ENCODE measurements around the gene ZNF3.

Gene ZNF3

DNA sequence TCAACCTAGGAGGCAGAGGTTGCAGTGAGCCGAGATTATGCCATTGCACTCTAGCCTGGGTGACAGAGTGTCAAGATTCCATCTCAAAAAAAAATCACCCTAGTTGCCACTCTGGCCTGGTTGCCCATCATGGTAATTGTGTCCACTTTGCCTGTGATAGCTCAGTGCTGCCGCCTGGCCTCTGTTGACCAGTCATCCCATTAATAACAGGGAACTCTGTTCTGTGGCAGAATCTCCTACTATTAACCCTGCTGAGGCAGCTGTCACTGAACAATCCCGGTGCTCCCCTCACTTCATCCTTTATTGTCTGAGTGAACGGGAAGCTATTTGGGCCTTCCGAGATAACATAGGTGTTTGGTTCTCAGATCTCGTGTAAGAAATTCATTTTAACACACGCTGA, 14.6 kb downstream of the ZNF3 start:
- H3K27ac ChIP-seq (ENCODE audit: poor library complexity, severe bottlenecking), result no peak overlapping the region
- H3K36me3 ChIP-seq (ENCODE audit: low read depth), result peaks cover 62% of the 10 kb centered on the region
- H3K27me3 ChIP-seq (ENCODE audit: insufficient read depth, poor library complexity, severe bottlenecking), result no peaks in the 10 kb centered on the region
- DNase-seq (ENCODE audit: low spot score) (no peak), ATAC-seq (ENCODE audit: low read depth) (peak; percentile 21; the same call in 1 of the 3 replicates)
- no peak overlapping the region for H3K4me3 ChIP-seq (ENCODE audit: severe bottlenecking)
- H3K4me1 ChIP-seq (ENCODE audit: insufficient read depth, poor library complexity, severe bottlenecking), result no peaks in the 10 kb centered on the region
- peaks cover 18% of the 10 kb centered on the region for H3K9me3 ChIP-seq (ENCODE audit: severe bottlenecking)
- TF ChIP-seq, protein P1, sequence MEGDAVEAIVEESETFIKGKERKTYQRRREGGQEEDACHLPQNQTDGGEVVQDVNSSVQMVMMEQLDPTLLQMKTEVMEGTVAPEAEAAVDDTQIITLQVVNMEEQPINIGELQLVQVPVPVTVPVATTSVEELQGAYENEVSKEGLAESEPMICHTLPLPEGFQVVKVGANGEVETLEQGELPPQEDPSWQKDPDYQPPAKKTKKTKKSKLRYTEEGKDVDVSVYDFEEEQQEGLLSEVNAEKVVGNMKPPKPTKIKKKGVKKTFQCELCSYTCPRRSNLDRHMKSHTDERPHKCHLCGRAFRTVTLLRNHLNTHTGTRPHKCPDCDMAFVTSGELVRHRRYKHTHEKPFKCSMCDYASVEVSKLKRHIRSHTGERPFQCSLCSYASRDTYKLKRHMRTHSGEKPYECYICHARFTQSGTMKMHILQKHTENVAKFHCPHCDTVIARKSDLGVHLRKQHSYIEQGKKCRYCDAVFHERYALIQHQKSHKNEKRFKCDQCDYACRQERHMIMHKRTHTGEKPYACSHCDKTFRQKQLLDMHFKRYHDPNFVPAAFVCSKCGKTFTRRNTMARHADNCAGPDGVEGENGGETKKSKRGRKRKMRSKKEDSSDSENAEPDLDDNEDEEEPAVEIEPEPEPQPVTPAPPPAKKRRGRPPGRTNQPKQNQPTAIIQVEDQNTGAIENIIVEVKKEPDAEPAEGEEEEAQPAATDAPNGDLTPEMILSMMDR (IDR thresholded peaks at IDR 0.05; ENCODE audit: poor library complexity, severe bottlenecking), result no peak

DNA sequence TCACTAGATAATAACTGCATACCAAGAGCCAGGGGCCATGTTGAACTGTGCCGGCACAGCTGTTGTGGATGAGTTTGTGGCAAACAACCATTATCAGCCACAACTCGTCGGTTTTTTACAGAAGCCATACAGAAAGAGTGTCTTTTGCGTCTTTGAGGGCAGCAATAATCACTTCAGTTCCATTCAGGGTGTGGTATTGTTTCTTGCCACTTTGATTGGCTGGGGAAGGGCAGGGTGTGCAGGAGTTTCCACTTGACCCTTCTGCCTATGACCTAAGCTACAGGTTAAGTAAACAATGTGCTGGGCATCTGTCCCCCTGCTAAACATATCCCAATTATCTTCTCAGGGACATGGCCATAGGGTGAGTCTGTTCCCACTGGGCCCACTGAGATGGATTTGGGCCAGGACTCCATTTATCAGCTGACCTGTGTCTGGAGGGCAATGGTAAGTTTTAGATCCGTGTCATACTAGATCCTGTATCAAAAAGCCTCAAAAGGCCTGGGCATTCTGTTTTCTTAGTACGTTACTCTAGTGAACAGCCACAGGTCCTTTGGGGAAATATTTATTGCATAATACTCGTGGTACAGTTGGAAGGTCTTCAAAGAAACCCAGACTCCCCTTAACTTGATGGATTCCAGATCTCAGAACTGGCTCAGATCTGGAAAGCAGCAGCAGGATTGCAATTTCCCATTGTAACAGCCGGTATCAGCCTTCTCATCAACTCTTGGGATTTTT, 15.9 kb downstream of the ZNF3 start:
- Histone ChIP-seq H3K27me3 (ENCODE audit: insufficient read depth, poor library complexity, severe bottlenecking) (no peaks in the 10 kb centered on the region), H3K36me3 (ENCODE audit: low read depth) (peaks cover 48% of the 10 kb centered on the region), H3K9me3 (ENCODE audit: severe bottlenecking) (peaks cover 7% of the 10 kb centered on the region), H3K27ac (ENCODE audit: poor library complexity, severe bottlenecking) (no peak overlapping the region), H3K4me3 (ENCODE audit: severe bottlenecking) (no peak overlapping the region), H3K4me1 (ENCODE audit: insufficient read depth, poor library complexity, severe bottlenecking) (no peaks in the 10 kb centered on the region)
- DNase-seq (ENCODE audit: low spot score), result no peak
- ATAC-seq (ENCODE audit: low read depth), result no peak
- TF ChIP-seq, protein P1 (IDR thresholded peaks at IDR 0.05; ENCODE audit: poor library complexity, severe bottlenecking), result no peak

DNA sequence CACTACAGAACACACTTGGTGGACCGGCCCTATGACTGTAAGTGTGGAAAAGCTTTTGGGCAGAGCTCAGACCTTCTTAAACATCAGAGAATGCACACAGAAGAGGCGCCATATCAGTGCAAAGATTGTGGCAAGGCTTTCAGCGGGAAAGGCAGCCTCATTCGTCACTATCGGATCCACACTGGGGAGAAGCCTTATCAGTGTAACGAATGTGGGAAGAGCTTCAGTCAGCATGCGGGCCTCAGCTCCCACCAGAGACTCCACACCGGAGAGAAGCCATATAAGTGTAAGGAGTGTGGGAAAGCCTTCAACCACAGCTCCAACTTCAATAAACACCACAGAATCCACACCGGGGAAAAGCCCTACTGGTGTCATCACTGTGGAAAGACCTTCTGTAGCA, 17.4 kb downstream of the ZNF3 start:
- no peak for DNase-seq (ENCODE audit: low spot score)
- Histone ChIP-seq H3K9me3 (ENCODE audit: severe bottlenecking) (peaks cover 3% of the 10 kb centered on the region), H3K4me1 (ENCODE audit: insufficient read depth, poor library complexity, severe bottlenecking) (no peaks in the 10 kb centered on the region), H3K27ac (ENCODE audit: poor library complexity, severe bottlenecking) (no peak overlapping the region), H3K4me3 (ENCODE audit: severe bottlenecking) (no peak overlapping the region), H3K36me3 (ENCODE audit: low read depth) (peaks cover 41% of the 10 kb centered on the region), H3K27me3 (ENCODE audit: insufficient read depth, poor library complexity, severe bottlenecking) (no peaks in the 10 kb centered on the region)
- ATAC-seq (ENCODE audit: low read depth), result no peak
- TF ChIP-seq, protein P1 (IDR thresholded peaks at IDR 0.05; ENCODE audit: poor library complexity, severe bottlenecking), result no peak

DNA sequence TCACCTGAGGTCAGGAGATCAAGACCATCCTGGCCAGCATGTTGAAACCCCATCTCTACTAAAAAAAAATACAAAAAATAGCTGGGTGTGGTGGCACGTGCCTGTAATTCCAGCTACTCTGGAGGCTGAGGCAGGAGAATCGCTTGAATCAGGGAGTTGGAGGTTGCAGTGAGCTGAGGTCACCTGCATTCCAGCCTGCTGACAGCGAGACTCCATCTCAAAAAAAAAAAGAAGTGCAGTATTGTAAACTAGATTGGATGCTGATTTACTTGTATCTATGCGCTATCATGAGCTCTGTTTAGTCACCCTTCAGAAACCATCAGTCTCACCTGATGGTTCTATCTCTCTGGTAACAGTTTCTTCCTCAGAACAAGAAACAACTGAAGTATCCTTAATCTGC, 18.1 kb downstream of the ZNF3 start:
- no peak for DNase-seq (ENCODE audit: low spot score)
- TF ChIP-seq, protein P1 (IDR thresholded peaks at IDR 0.05; ENCODE audit: poor library complexity, severe bottlenecking), result no peak
- Histone ChIP-seq H3K9me3 (ENCODE audit: severe bottlenecking) (no peaks in the 10 kb centered on the region), H3K27ac (ENCODE audit: poor library complexity, severe bottlenecking) (no peak overlapping the region), H3K27me3 (ENCODE audit: insufficient read depth, poor library complexity, severe bottlenecking) (no peaks in the 10 kb centered on the region), H3K4me1 (ENCODE audit: insufficient read depth, poor library complexity, severe bottlenecking) (no peaks in the 10 kb centered on the region), H3K36me3 (ENCODE audit: low read depth) (peaks cover 44% of the 10 kb centered on the region), H3K4me3 (ENCODE audit: severe bottlenecking) (no peak overlapping the region)
- ATAC-seq (ENCODE audit: low read depth), result no peak

DNA sequence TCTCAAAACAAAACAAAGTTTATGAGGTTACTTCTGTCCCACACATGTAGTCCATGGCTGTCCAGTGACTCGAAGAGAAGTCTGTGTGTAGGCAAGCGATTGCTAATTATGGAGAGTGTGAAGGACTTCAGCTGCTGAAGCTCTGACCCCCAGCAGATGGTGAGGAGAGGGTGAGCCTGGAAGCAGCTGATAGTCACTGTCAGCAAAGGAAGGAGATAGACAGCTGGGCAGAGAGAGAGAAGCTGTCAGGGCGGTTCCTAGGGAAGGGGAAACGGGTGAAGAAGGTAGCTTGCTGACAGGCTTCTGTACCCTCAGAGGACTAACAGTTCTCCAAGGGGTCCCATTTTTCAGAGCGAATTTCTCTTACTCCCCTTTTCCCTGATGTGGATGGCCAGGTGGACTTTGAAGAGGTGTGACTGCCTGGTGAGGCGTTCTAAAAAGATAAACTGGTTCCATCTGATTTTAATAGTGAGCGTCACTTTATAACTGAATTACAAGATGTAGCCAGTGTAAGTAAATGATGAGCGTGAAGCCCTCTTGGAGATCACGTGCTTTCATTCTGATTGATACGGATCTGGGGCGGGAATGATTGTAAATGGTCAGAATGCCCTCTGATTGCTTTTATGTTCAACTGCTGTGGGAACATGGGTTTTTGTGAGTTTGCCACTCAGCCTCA, 19.9 kb downstream of the ZNF3 start:
- DNase-seq (ENCODE audit: low spot score) (no peak), ATAC-seq (ENCODE audit: low read depth) (no peak)
- Histone ChIP-seq H3K9me3 (ENCODE audit: severe bottlenecking) (no peaks in the 10 kb centered on the region), H3K36me3 (ENCODE audit: low read depth) (peaks cover 61% of the 10 kb centered on the region), H3K27me3 (ENCODE audit: insufficient read depth, poor library complexity, severe bottlenecking) (no peaks in the 10 kb centered on the region), H3K4me3 (ENCODE audit: severe bottlenecking) (no peak overlapping the region), H3K4me1 (ENCODE audit: insufficient read depth, poor library complexity, severe bottlenecking) (no peaks in the 10 kb centered on the region), H3K27ac (ENCODE audit: poor library complexity, severe bottlenecking) (no peak overlapping the region)
- TF ChIP-seq, protein P1 (IDR thresholded peaks at IDR 0.05; ENCODE audit: poor library complexity, severe bottlenecking), result no peak
